Activated CD4-positive, CD25-positive, alpha-beta regulatory T cell (primary cell): ENCODE measurements around the gene C1QB.

Experiments used
- DNase-seq, 4 experiments: peaks; one replicate each; lab custom pipeline; 2025; lab: John Stamatoyannopoulos, UW

The C1QB gene, protein sequence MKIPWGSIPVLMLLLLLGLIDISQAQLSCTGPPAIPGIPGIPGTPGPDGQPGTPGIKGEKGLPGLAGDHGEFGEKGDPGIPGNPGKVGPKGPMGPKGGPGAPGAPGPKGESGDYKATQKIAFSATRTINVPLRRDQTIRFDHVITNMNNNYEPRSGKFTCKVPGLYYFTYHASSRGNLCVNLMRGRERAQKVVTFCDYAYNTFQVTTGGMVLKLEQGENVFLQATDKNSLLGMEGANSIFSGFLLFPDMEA

DNA sequence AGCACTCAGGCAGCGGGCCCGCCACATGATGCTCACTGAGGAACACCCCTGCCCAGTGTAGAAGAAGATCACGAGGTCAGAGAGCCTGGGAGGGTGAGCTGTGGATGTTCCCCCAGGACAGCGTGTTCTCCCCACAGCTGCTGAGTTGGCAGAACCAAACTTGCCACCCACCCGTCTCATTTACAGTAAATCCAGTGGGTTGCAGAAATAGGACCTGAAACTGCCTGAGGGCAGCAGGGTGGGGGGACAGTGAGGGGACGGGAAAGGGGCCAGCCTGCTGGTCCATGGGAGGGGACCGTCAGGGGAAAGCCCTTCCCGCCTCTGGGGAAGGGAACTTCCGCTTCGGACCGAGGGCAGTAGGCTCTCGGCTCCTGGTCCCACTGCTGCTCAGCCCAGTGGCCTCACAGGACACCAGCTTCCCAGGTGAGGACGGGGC is at the start of gene C1QB:
Gene C1QB, plus strand, starts transcription at position 356 of the 436 bp plus-strand sequence. CDS start 6,227 bp downstream, outside the sequence.
- no peak for DNase-seq

DNA sequence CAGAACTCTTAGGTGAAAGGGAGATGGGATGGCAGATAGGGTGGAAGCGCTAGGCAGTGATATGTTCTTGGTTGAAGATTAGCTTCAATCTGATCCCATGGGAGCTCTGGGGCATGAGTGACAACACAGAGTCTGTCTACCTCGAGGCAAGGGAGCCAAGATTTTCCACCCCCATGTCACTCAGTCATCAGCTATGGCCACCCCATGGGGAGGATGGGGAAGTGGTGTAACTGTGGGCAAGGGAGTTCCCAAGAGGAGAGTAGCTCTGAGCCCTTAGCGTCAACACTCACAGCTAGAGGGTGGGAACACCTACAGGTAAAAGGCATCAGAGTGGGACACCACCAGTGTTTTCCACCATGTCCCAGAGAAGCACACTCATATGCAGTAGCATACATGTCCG is 46.9 kb upstream of the C1QB start:
- DNase-seq, result no peak

DNA sequence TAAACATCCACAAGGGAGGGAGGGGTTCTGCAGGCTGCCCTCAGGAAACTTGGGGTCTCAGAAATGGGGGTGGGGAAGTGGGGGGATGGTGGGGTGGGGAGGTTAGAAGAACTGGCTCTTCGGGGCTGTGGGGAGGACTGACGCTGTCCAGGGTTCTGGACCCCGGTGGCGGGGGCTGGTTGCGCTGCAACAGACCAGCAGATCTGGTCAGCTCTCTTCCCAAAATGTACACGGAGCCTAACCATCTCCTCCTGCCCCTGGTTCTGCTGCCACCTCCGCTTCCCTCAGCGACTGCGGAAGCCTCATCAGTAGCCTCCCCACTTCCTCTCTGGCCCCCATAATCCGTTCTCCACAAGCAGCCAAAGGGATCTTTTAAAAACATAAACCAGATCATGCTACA is 45.9 kb upstream of the C1QB start:
- DNase-seq, result no peak

DNA sequence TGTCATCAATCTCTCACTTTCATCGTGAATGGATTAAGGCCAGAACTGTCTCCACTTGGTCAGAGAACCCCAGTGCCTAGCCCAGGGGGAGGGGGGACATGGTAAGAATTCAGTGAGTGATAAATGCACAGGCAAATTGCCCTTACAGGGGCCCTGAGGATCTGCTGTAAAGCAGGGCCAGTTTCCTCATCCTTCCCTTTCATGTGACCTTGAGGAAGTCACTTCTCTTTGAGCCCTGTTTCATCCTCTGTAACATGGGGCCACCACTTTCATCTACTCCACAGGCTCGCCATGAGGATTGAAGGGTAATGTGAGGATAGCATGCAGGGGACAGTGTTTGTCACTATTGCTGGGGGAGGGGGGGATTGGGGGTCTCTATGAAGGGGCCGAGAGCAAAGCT is 44.7 kb upstream of the C1QB start:
- DNase-seq, result no peak

DNA sequence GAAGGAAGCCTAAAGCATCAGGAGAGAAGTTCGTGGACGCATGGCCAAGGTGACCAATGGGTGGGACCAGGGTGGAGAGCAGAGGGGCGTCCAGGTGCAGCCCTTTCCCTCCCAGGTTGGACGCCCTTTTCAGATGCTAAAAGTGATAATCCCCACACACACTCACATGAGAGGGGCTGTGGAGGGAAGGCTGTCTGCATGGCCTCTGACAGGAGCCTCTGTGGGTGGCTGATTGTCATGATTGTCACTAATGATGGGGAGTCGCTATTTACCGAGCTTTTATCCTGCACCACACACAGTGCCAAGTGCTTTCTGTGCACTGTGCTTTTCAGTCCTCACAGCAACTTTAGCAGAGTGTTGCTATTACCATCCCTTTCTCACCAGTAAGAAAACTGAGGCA is 43.7 kb upstream of the C1QB start:
- DNase-seq, result no peak

DNA sequence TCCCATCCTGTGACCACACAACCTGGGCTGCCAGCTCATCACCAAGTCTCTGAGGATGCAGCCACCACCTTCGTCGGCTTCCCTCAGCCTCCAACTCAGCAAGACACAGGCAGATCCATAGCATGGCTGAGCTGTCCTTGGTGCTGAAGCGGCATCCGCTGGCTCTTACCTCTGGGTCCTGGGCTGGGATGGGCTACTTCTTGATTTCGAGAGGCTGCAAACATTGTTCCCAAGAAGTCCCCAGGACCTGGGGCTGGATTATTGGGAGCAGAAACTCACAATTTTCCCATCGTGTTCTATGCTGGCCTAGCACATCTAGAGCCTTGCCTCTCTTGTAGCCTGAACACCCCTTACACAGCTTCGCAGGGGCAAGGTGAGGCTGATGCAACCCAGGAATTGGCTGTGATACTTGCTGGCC is 41.5 kb upstream of the C1QB start:
- DNase-seq, result no peak

DNA sequence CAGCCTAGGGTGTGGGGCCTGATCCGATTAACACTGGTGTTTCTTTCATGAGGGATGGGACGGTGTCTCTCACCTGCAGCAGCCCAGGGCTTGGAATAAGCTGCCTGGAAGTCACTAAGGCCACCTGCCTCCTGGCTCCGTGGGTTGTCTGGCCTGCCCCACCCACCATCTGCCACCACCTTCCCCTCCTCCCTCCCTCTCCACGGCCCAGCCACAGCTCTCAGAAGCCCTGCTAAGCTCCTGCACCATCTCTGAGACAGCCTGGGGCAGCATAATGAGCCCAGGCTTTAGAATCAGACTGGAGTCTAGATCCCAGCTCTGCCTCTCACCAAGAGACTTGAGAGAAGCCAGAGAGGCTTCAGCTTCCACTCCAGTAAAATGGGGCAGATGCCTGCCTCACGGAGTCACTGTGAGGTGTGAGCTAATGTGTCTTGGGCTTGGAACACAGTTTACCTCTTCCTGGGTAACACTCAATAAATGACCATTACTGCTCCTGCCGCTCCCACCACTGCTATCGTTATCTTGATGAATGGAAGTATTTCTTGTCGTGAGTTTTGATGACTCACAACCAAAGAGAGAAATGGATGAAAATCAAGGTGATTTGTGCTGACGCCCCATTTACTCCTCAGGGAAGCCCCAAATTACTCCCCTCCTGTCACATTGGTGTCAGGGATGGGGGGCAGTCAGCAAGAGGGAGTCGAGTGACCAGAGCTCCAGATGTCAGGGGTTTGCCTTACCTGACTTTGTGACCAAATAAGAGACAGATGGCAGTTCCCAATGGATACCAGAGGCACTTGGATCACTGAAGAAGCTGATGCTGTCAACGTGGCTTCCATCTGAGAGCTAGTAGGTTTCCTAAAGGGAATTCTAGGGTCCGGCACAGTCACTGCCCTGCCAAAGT is 40.1 kb upstream of the C1QB start:
- DNase-seq, result no peak

DNA sequence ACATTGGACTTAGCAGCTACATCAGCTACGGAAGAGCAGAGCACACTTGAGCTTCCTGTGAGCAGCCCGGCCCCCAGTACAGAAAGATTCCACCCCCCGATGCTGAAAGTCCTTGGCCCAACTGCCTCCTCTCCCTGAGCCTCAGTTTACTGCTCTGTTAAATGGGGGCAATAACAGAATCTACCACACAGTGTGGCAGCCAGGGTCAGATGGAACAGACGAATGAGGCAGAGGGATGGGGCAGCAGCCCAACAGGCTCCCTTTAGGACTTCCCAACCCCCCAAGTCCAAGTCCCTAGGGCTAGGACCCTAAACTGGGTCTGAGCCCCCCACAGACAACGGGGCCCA is 39.5 kb upstream of the C1QB start:
- DNase-seq, result no peak

DNA sequence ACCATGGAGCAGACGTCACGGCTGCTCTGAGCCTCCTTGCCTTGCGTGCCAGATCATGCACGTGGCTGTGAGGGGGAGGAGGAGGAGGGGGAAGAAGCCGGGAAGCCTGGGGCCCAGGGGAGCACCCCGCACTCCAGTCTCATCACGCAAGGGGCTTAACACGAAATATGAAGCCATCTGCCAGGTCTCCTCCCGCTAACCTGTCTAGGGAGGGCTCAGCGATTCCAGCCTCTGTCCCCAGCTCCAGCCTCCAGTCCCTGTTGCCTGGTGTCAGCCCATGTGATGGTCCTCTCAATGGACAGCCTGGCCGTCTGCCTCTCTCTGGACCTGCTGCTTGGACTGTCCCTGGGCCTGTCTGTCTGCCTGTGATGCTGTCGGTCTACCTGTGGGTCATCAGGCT is 39.1 kb upstream of the C1QB start:
- no peak for DNase-seq

DNA sequence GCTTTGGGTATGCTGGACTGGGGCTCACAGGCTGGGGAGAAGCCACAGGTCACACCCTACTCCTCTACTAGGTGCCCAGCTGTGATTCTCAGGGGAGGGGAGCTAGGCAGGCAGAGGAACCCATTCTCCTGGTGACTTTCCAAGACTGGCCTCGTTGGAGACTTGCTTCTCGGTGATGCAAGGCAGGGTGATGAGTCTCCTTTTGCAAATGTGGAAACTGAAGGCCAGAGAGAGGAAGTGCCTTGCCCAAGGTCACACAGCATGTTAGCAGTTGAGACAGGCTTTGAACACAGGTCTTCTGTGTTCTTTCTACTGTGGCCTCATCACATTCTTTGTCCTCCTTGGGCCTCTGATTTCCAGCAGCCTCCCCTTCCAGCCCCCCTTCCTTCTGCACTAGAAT is 37.1 kb upstream of the C1QB start:
- DNase-seq, result no peak

DNA sequence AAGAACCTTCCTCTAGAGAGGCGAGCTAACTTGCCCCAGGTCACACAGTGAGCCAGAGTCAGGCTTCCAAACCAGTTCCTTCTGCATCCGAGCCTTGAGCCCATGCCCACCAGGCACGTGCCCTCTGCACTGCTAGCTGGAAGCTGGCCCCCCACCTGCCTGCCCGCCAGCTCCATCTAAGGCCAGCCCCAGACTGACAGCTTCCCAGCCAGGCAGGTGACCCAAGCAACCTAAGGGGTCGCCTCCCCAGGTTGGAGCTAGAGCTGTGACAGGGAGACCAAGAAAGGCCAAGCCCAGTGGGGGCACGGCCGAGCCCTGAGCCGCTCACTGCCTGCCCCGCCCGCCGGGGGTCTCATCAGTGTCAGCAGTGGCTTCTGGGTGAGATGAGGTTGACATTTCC is 36.5 kb upstream of the C1QB start:
- no peak for DNase-seq

DNA sequence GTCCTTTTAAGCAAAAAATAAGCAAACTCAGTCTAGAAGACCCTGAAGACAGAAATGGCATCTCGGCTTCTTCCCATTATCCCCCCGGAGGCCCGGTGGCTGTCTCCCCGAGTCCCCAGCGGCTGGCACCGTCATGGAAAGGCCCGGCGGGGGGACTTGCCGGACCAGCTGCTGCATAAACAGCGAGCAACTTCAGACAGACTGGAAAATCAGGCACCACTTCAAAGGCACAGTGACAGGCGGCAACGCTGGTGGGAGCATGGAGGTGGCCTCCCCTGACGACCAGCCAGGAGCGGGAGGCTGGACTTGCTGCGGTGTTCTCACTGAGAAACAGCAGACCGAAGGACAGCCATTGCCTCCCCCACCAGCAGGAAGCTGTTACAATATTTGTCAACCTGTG is 35.0 kb upstream of the C1QB start:
- no peak for DNase-seq

DNA sequence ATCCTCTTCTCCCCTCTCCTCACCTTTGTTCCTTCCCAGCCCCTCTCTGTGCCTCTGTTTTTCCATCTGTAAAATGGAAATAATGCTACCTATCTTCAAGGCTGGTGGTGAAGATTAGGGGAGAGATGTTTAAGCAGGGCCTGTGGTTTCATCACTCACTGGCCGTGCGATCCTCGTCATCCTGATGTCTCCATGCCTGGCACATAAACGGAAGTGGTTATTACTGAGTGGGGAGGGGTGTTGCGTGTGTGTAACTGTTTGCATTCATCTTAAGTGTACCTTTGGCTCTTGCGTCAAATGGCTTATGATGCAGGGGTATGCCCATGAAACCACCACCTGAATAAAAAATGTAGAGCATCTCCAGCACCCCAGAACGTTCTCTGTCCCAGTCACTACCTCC is 33.8 kb upstream of the C1QB start:
- no peak for DNase-seq

DNA sequence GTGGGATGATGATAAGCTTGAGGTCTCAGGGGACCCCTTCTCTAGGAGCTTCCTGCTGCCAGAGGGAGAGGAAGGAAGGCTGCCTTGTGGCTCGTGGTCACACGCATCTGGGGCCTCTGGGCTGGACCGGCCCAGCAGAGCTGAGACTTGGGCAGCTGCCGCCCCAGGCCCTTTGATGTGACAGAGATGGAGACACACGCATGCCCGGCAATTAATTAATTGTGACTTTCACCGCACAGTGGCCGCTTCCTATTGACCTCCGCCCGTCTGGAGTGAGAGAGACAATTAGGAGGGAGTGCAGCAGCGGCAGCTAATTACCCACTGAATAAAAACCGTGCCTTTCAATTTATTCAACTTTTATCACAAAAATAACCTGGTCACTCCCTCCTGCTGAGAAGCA is 33.2 kb upstream of the C1QB start:
- DNase-seq, result no peak

DNA sequence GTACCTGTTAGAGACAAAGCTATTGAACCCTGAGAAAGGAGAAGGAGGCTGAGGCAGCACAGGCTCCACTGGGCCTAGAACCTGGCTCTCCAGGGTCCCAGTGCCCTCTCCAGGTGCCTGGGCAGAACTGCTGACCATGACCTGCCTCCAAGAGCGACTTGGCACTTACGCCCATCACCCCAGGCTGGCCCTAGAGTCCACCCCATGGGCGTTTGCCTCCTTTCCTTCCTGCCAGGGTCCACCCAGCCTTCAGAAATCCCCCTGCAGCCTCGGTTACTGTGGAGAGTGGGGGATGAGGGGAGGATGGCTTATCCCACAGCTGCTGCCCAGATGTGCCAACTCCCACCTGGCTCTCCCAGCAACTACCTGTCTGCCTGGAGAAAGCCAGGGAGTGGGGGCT is 31.3 kb upstream of the C1QB start:
- no peak for DNase-seq

DNA sequence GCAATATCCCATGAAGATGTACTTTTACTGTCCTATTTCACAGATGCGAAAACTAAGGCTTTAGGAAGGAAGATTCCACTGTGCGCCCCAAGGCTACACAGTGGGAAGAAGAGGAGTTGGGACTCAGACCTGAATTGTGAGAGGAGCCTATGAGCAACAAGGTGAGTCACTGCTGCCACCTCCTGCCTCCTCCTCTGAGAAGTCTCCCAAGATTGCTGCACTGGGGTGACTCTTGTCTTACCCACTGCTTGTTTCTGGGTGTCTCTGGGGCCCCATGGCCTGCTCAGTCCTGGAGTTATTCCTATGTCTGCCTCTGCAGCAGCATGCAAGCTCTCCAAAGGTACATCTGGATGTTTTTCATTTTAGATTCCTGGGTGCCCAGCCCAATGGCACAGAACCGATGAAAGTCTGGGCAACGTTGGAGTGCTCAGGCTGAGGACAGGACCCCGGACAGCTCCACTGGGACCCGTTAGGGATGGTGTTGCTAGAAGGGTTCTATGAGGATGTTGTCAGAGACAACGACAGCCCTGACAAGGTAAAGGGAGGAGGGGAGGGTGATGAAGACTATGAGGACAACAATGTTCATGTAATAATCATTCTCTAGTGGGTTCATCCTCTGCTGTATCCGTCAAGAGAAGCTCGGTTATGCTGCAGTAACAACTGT is 27.6 kb upstream of the C1QB start:
- no peak for DNase-seq

DNA sequence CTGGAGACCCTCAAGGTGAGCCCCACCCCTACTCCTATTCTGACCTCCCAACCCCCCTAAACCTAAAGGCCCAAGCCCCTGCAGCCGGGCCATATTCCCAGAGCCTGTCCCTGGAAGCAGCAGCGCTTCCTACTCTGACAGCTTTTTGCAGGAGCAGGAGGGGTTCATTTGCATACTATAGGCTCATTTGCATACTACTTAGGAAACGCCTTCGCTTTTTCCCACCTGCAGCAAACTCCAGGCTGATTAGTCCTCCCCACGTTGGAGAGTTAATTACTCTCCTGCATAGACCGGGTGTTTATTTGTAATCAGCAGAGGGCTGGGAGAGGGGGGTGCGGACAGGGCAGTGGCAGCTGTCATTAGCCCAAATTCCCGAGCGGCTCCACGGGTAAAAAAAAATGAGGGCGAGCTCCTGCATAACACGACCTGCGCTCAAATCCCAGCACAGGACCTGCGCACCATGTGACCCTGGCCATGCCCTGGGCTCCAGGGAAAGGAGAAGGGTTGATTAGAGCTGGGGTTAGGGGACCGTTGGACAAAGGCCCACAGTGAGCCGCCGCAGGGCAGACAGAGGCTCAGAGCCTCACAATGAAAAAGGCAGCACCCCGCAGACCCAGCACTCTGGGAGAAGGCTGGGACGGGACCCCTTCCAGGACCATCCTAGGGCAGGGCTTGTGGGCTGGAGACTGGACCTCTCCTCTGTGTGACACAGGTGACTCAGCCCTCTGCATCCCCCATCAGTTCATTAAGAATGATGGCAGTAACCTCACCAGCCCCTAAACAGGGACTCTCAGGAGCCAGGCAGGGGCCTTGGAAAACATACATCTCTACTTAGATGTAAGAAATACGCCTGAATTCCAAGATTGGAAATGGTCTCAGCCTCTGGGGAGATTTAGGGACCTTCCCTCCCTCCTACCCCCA is 26.5 kb upstream of the C1QB start:
- no peak for DNase-seq

DNA sequence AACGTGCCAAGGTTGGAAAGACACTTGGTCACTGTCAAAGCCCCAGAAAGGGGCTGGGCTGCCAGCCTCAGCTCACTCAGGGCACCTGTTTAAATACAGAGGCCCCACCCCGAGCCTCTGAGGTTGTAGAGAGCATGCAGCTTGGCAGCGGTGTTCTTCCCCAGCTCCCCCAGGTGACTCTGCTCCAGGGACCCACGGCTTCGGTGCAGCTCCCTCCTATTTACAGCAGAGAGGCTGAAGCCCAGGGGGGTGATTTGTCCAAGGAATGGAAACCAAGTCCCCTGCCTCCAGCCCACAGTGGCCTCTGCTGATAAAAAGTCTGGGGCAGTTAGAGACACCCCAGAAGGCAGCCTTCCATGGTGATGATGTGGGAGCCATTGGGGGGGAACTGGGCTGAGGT is 25.7 kb upstream of the C1QB start:
- DNase-seq, result no peak

DNA sequence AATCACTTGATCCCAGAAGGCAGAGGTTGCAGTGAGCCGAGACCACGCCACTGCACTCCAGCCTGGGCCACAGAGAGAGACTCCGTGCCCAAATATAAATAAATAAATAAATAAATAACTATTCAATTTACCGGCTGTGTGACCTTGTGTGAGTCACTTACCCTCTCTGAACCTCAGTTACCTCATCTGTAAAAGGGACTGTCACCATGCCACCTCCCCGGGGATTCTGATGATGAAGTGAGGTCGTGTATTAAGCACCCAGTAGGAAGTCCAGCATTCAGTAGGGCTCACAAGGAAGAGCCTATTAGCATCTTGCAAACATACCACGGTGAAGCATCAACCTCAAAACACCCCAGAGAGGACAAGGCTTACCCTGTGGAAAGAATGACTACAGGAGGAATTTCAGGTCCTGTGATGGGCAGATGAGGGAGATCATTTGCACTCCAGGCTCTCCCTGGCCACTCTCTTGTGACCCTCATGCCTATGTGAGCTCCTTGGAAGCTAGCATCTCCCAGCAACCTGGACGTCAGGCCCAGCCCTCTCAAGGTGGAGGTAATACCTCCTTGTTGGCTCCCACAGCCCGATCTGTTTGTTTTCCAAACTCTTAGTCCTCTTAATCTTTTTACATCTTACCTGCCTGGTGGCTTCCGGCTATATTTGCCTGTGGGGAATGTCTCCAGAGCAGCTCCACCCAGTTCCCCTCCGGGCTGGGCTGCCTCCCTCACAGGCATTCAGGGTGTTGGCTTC is 24.2 kb upstream of the C1QB start:
- no peak for DNase-seq

DNA sequence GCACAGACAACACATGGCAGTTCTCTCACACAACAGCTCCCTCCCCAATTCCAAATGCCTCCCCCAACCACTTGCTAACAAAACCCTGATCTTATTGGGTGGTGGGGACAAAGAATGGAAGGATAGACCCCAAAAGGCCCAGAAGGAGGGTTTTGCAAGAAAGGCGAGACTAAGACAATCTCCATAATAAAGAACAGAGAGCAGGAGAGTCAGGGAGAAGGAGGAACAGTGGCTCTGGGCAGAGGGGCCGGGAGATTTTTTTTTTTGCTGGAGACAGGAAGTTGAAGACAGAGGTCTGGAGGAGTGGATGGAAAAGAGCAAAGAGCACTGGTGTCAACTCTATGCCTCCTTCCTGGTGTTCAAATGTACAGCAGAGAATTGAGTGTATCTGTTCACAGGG is 23.1 kb upstream of the C1QB start:
- DNase-seq, result no peak
